Uterus (tissue), 2 donors: ENCODE data around the gene SIRPG.
"Not testable (repeated sequence)": the region's sequence is repeated elsewhere in the genome, so short reads cannot be mapped to it uniquely, and the experiment has no call there.

ENCODE experiments used
- CTCF ChIP-seq, 4 experiments: fragments of 200-600 bp in 2 of 4; fragments of 450-650 bp in 2 of 4; sonication (generic) in 2 of 4; IDR thresholded peaks; one replicate each; pipeline ENCODE4 v1.5.1; 2016 to 2019; ENCODE audit warnings: antibody characterized with exemption in 4 of 4, mild to moderate bottlenecking in 2 of 4, moderate library complexity in 1 of 4
- POLR2A ChIP-seq, 2 donors: fragments of 450-650 bp; IDR thresholded peaks; one replicate each; pipeline ENCODE4 v1.6.1; 2016; ENCODE audit warnings: antibody characterized with exemption in 2 of 2, mild to moderate bottlenecking in 1 of 2, moderate library complexity in 1 of 2

GRCh38 chr20:1610404-1610803 is 47.2 kb downstream of the SIRPG start:
- not testable (repeated sequence) for TF ChIP-seq CTCF, POLR2A (IDR thresholded peaks at IDR 0.05)
